GM12878 (cell line): ENCODE results near the gene CLSTN2.

Source experiments
- IRF4 ChIP-seq: IDR thresholded peaks from 2 replicates; pipeline ENCODE4 v1.6.1; 2011; ENCODE audit warnings: low read depth, low read length
- POLR2A ChIP-seq: IDR thresholded peaks from 2 replicates; pipeline ENCODE4 v1.6.1; 2011; ENCODE audit warnings: low read depth, mild to moderate bottlenecking, low read length
- POLR2AphosphoS5 ChIP-seq: IDR thresholded peaks from 2 replicates; pipeline ENCODE4 v1.6.1; 2011; ENCODE audit warnings: mild to moderate bottlenecking, low read length, inconsistent platforms
- SMAD5 ChIP-seq: IDR thresholded peaks from 2 replicates; pipeline ENCODE4 v1.6.1; 2016; ENCODE audit warnings: antibody characterized with exemption, low read depth
- SMC3 ChIP-seq: IDR thresholded peaks from 2 replicates; pipeline ENCODE4 v1.6.1; 2011; ENCODE audit warnings: low read length, improper control_type of control experiment, borderline replicate concordance
- ZNF274 ChIP-seq: IDR thresholded peaks from one replicate; pipeline ENCODE4 v1.8.0; 2011; ENCODE audit not compliant: insufficient read length, insufficient read depth
- TF ChIP-seq, protein P1 (sequence below), 3 experiments: IDR thresholded peaks in 2 of 3; conservative IDR thresholded peaks in 1 of 3; 2 replicates each; pipeline ENCODE4 v1.5.1; 2011; ENCODE audit warnings: low read depth in 3 of 3, low read length in 3 of 3, mild to moderate bottlenecking in 3 of 3, control low read depth in 2 of 3, moderate library complexity in 2 of 3, inconsistent platforms in 1 of 3, mixed read lengths in 1 of 3; ENCODE audit not compliant: control insufficient read depth in 2 of 3, insufficient read depth in 1 of 3; ENCODE audit errors: extremely low read depth in 1 of 3
- TF ChIP-seq, protein P2 (sequence below): IDR thresholded peaks from 2 replicates; pipeline ENCODE4 v1.6.1; 2011; ENCODE audit warnings: low read depth, low read length, improper control_type of control experiment, borderline replicate concordance
- TF ChIP-seq, protein P3 (sequence below): IDR thresholded peaks from 2 replicates; pipeline ENCODE4 v1.6.1; 2012; ENCODE audit warnings: low read depth, low read length, improper control_type of control experiment

DNA sequence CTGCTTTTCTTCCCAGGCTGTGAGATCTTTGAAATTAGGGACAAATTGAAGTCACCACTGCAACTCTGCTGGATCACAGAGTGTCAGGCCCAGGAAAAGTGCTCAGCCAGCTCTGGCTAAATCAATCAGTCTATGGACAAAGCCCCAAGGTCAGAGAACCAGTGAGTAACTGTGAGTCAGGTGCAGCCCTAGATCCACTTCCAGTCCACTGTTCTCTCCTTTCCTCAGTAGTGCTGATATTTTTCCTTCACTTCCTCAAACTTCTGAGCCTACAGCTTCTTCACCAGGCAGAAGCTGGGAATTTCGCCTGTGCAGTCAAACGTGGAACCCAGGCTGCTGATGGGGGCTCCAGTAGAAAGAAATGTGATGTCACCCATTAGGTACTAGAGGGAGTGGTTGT, 667.8 kb downstream of the CLSTN2 start:
- no peak for TF ChIP-seq SMC3
- no peak for TF ChIP-seq POLR2A
- no peak for TF ChIP-seq ZNF274
- TF ChIP-seq IRF4, result no peak
- TF ChIP-seq, protein P1, sequence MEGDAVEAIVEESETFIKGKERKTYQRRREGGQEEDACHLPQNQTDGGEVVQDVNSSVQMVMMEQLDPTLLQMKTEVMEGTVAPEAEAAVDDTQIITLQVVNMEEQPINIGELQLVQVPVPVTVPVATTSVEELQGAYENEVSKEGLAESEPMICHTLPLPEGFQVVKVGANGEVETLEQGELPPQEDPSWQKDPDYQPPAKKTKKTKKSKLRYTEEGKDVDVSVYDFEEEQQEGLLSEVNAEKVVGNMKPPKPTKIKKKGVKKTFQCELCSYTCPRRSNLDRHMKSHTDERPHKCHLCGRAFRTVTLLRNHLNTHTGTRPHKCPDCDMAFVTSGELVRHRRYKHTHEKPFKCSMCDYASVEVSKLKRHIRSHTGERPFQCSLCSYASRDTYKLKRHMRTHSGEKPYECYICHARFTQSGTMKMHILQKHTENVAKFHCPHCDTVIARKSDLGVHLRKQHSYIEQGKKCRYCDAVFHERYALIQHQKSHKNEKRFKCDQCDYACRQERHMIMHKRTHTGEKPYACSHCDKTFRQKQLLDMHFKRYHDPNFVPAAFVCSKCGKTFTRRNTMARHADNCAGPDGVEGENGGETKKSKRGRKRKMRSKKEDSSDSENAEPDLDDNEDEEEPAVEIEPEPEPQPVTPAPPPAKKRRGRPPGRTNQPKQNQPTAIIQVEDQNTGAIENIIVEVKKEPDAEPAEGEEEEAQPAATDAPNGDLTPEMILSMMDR (IDR thresholded peaks at IDR 0.05 in 2 of 3, conservative IDR thresholded peaks at IDR 0.05 in 1 of 3; ENCODE audit: control insufficient read depth in 2 of 3, extremely low read depth in 1 of 3, insufficient read depth in 1 of 3, low read depth in 3 of 3, low read length in 3 of 3), result no peak
- no peak for TF ChIP-seq POLR2AphosphoS5
- TF ChIP-seq, protein P2, sequence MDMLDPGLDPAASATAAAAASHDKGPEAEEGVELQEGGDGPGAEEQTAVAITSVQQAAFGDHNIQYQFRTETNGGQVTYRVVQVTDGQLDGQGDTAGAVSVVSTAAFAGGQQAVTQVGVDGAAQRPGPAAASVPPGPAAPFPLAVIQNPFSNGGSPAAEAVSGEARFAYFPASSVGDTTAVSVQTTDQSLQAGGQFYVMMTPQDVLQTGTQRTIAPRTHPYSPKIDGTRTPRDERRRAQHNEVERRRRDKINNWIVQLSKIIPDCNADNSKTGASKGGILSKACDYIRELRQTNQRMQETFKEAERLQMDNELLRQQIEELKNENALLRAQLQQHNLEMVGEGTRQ, result no peak
- no peak for TF ChIP-seq SMAD5
- TF ChIP-seq, protein P3, sequence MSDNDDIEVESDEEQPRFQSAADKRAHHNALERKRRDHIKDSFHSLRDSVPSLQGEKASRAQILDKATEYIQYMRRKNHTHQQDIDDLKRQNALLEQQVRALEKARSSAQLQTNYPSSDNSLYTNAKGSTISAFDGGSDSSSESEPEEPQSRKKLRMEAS, result no peak
